HUES6 (cell line): ENCODE results near the gene ADH7.

Experiments used
- H3K27ac ChIP-seq: 2 replicates; pipeline ENCODE4 v1.7.0; 2013; ENCODE audit warnings: low read depth, mild to moderate bottlenecking, low read length, inconsistent platforms
- H3K27me3 ChIP-seq: 2 replicates; pipeline ENCODE4 v1.6.1; 2013; ENCODE audit warnings: low read length; ENCODE audit not compliant: control insufficient read depth, insufficient read depth
- H3K36me3 ChIP-seq: 2 replicates; pipeline ENCODE4 v1.6.1; 2013; ENCODE audit warnings: low read length; ENCODE audit not compliant: control insufficient read depth, insufficient read depth
- H3K4me1 ChIP-seq: 2 replicates; pipeline ENCODE4 v1.6.1; 2013; ENCODE audit warnings: low read length; ENCODE audit not compliant: control insufficient read depth, insufficient read depth
- H3K4me3 ChIP-seq: 2 replicates; pipeline ENCODE4 v1.5.1; 2013; ENCODE audit warnings: low read depth, low read length
- H3K9ac ChIP-seq: one replicate; pipeline ENCODE4 v1.6.1; 2013; ENCODE audit warnings: mild to moderate bottlenecking, low read length
- H3K9me3 ChIP-seq: 2 replicates; pipeline ENCODE4 v1.6.1; 2013; ENCODE audit warnings: low read depth, low read length; ENCODE audit not compliant: control insufficient read depth, insufficient read depth

ADH7 gene

GRCh38 chr4:99458911-99459447 is 23.8 kb upstream of the ADH7 start:
- H3K36me3 ChIP-seq = no peaks in the 10 kb centered on the region
- no peak overlapping the region for H3K4me3 ChIP-seq
- H3K27me3 ChIP-seq = no peaks in the 10 kb centered on the region
- H3K27ac ChIP-seq = no peak overlapping the region
- no peak overlapping the region for H3K9ac ChIP-seq
- peaks cover 9% of the 10 kb centered on the region for H3K4me1 ChIP-seq
- H3K9me3 ChIP-seq = no peaks in the 10 kb centered on the region

DNA sequence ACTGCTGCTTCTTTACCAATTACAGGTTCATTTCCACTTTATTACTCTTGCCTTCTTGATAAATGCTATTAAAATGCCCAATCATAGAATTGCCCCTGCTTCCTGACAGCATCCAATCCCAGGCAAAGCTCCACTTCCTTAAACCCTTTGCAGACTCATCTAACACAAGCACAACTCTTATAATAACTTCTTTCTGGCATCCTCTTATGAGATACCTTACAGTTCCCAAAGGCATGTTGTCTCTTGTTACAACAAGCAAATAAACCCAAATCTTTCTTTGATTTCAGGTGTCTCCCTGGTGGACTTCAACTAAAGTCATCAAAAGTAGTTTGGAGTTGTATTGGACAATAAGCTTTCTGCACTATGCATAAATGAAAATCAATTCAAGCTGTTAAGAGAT is 22.5 kb upstream of the ADH7 start:
- Histone ChIP-seq H3K27ac (no peak overlapping the region), H3K36me3 (no peaks in the 10 kb centered on the region), H3K9me3 (0 out of 2 replicates have a peak, but pooled peaks cover 3% of the 10 kb centered on the region), H3K9ac (no peak overlapping the region), H3K4me1 (peaks cover 9% of the 10 kb centered on the region), H3K27me3 (no peaks in the 10 kb centered on the region), H3K4me3 (no peak overlapping the region)

DNA sequence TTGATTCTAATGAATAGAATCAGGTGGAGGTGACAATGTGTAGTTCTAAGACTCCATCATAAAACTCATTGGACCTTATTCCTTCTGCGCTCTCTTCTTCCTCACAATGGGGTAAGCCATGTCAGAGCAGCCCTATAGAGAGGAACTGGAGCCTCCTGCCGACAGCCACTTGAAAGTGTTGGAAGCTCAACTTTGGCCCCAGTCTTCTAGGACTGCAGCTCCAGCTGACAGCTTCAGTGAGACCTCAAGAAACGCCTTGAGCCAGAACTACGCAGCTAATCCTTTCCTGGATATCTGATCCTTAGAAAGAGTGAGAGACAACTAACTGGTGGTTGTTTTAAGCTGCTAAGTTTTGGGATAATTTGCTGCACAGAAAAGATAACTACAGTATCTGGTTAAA is 22.1 kb upstream of the ADH7 start:
- H3K27ac ChIP-seq = no peak overlapping the region
- H3K27me3 ChIP-seq = no peaks in the 10 kb centered on the region
- peaks cover 9% of the 10 kb centered on the region for H3K4me1 ChIP-seq
- H3K4me3 ChIP-seq = no peak overlapping the region
- no peaks in the 10 kb centered on the region for H3K36me3 ChIP-seq
- peaks cover 6% of the 10 kb centered on the region; the same call in 1 of the 2 replicates for H3K9me3 ChIP-seq
- H3K9ac ChIP-seq = no peak overlapping the region

DNA sequence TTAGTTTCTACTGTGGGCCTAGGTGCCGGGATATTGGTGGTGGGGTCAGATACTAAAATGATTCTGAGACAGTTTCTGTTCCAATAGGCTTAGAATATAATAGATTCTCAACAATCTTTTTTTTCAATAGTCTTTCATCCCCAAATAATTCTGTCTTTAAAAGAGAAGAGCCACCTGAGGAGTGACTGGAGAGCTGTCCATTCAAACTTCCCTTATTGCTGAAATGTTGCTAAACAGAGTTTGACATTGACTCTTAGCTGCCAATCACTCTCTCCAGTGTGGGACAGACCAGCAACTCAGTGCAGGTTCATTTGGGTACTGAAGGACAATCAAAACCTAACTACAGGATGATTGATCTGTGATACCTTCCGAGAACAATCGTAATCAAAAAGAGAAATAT is 12.4 kb upstream of the ADH7 start:
- H3K9ac ChIP-seq = no peak overlapping the region

GRCh38 chr4:99447079-99447478 is 11.9 kb upstream of the ADH7 start:
- Histone ChIP-seq H3K27ac (peak overlapping the region; percentile 68), H3K4me3 (no peak overlapping the region), H3K27me3 (no peaks in the 10 kb centered on the region), H3K9me3 (peaks cover 8% of the 10 kb centered on the region), H3K9ac (no peak overlapping the region), H3K36me3 (no peaks in the 10 kb centered on the region), H3K4me1 (no peaks in the 10 kb centered on the region)

More for the DNA sequence above, 12.4 kb upstream of the ADH7 start:
- Histone ChIP-seq H3K36me3 (no peaks in the 10 kb centered on the region), H3K27ac (peak overlapping the region; percentile 68; the same call in 1 of the 2 replicates), H3K4me1 (no peaks in the 10 kb centered on the region), H3K4me3 (no peak overlapping the region), H3K9me3 (peaks cover 11% of the 10 kb centered on the region), H3K27me3 (no peaks in the 10 kb centered on the region)

GRCh38 chr4:99438405-99438780 is 3.3 kb upstream of the ADH7 start:
- Histone ChIP-seq H3K27ac (no peak overlapping the region), H3K9ac (no peak overlapping the region), H3K27me3 (no peaks in the 10 kb centered on the region), H3K36me3 (no peaks in the 10 kb centered on the region), H3K4me3 (no peak overlapping the region), H3K4me1 (no peaks in the 10 kb centered on the region), H3K9me3 (no peaks in the 10 kb centered on the region)

DNA sequence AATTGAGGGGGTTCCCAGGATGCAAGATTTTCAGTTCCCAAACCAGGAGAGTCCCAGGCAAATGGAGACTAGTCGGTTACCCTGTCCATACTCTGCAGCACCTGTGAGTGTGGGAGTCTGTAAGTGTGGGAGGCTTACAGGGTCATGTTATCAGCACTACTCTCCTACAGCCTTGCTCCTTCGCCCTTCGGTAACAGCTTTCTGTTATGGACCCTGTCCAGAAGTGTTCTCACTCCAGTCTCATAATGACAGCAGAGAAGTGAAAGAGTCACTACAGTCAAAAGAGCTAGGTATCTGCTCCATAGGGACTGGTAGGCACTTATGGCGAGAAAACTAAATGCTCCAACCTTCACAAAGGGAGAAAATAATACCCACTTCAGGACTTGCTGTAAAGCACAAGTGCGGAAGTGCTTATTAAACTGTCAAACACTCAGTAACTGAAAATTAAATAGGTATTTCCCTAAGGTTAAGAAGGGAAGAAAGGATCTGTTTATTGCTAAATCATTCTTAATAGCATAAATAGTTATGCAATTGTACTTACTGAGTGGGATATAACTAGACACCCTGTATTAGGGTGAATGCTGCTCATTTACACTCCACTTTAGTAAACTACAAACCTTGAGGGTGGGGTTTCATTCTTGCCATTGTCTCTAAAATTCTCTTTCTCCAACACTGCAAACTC is 2.7 kb upstream of the ADH7 start:
- no peak overlapping the region for H3K27ac ChIP-seq
- no peaks in the 10 kb centered on the region for H3K9me3 ChIP-seq
- H3K4me1 ChIP-seq = no peaks in the 10 kb centered on the region
- no peak overlapping the region for H3K9ac ChIP-seq
- no peaks in the 10 kb centered on the region for H3K27me3 ChIP-seq
- no peak overlapping the region for H3K4me3 ChIP-seq
- H3K36me3 ChIP-seq = no peaks in the 10 kb centered on the region

- Histone ChIP-seq H3K4me3 (no peak overlapping the region), H3K4me1 (no peaks in the 10 kb centered on the region), H3K27me3 (no peaks in the 10 kb centered on the region), H3K9ac (no peak overlapping the region), H3K27ac (no peak overlapping the region), H3K36me3 (no peaks in the 10 kb centered on the region), H3K9me3 (no peaks in the 10 kb centered on the region)
These were observed 2.0 kb upstream of the ADH7 start for GRCh38 chr4:99436976-99437722.

GRCh38 chr4:99436462-99436861 is 1.3 kb upstream of the ADH7 start:
- no peak overlapping the region for H3K27ac ChIP-seq
- no peaks in the 10 kb centered on the region for H3K4me1 ChIP-seq
- no peaks in the 10 kb centered on the region for H3K27me3 ChIP-seq
- H3K9ac ChIP-seq = no peak overlapping the region
- H3K9me3 ChIP-seq = no peaks in the 10 kb centered on the region
- H3K36me3 ChIP-seq = no peaks in the 10 kb centered on the region
- no peak overlapping the region for H3K4me3 ChIP-seq

DNA sequence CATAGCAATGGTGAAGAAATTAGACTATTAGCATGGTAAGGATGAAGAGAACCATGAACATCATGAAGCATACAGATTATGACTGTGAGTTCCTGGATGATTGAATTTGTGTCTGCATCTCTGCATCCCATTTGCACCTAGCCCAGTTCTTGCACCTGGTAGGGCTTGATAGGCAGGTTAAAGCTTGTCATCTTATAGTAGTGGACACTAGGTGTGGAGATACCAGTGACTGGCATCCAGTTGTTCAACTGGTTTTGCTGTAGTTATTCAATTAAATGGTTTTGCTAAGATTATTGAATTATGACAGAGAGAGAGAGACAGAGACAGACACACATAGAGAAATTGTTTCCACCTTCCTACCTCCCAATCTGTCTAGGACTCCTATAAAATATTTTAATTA is 5.0 kb downstream of the ADH7 start:
- H3K9ac ChIP-seq = no peak overlapping the region
- no peaks in the 10 kb centered on the region for H3K36me3 ChIP-seq
- H3K27ac ChIP-seq = no peak overlapping the region
- H3K9me3 ChIP-seq = no peaks in the 10 kb centered on the region
- H3K4me3 ChIP-seq = no peak overlapping the region
- no peaks in the 10 kb centered on the region for H3K27me3 ChIP-seq
- no peaks in the 10 kb centered on the region for H3K4me1 ChIP-seq

GRCh38 chr4:99417125-99417524 is 18.0 kb downstream of the ADH7 start:
- H3K9ac ChIP-seq = no peak overlapping the region
- H3K9me3 ChIP-seq = no peaks in the 10 kb centered on the region
- no peak overlapping the region for H3K4me3 ChIP-seq

More at GRCh38 chr4:99417125-99417524, 18.0 kb downstream of the ADH7 start:
- no peaks in the 10 kb centered on the region for H3K36me3 ChIP-seq
- no peaks in the 10 kb centered on the region for H3K27me3 ChIP-seq
- no peak overlapping the region for H3K27ac ChIP-seq
- no peaks in the 10 kb centered on the region for H3K4me1 ChIP-seq
